H9 (cell line): ENCODE measurements around the gene BYSL. TPM values are rescaled to one million over a fixed set of nuclear protein-coding genes. Genes with fewer than 3 reads are reported as not detected.

Experiments used
- DNase-seq: peaks from one replicate; pipeline ENCODE4 v3.0.0-alpha.2; 2017
- H2AFZ ChIP-seq: one replicate; pipeline ENCODE4 v1.6.1; 2013; ENCODE audit warnings: mild to moderate bottlenecking, low read length, control low read depth, moderate library complexity
- H2AK5ac ChIP-seq: 2 replicates; pipeline ENCODE4 v1.6.1; 2013; ENCODE audit warnings: low read length, control low read depth, mixed read lengths; ENCODE audit not compliant: insufficient read length
- H2BK120ac ChIP-seq: one replicate; pipeline ENCODE4 v1.6.1; 2013; ENCODE audit warnings: low read depth, mild to moderate bottlenecking, low read length, control low read depth, inconsistent platforms; ENCODE audit not compliant: poor library complexity, severe bottlenecking
- H2BK12ac ChIP-seq: 2 replicates; pipeline ENCODE4 v1.6.1; 2013; ENCODE audit warnings: low read length, control low read depth, mixed read lengths, low read depth; ENCODE audit not compliant: insufficient read length
- H2BK15ac ChIP-seq: 2 replicates; pipeline ENCODE4 v1.6.1; 2013; ENCODE audit warnings: low read depth, low read length, control low read depth
- H2BK20ac ChIP-seq: one replicate; pipeline ENCODE4 v1.6.1; 2013; ENCODE audit warnings: low read depth, mild to moderate bottlenecking, low read length, control low read depth, inconsistent platforms; ENCODE audit not compliant: poor library complexity, severe bottlenecking
- H2BK5ac ChIP-seq: 2 replicates; pipeline ENCODE4 v1.6.1; 2013; ENCODE audit warnings: low read length, control low read depth, mixed read lengths; ENCODE audit not compliant: insufficient read length
- H3K14ac ChIP-seq: 2 replicates; pipeline ENCODE4 v1.6.1; 2013; ENCODE audit warnings: low read length, control low read depth; ENCODE audit not compliant: insufficient read depth
- H3K18ac ChIP-seq: 2 replicates; pipeline ENCODE4 v1.6.1; 2013; ENCODE audit warnings: low read depth, mild to moderate bottlenecking, mixed read lengths, low read length, control low read depth; ENCODE audit not compliant: insufficient read length
- H3K23ac ChIP-seq: 2 replicates; pipeline ENCODE4 v1.6.1; 2013; ENCODE audit warnings: low read length, control low read depth, mixed read lengths, low read depth; ENCODE audit not compliant: insufficient read length
- H3K23me2 ChIP-seq: 2 replicates; pipeline ENCODE4 v1.6.1; 2013; ENCODE audit warnings: low read depth, mild to moderate bottlenecking, mixed read lengths, low read length, control low read depth; ENCODE audit not compliant: insufficient read length, poor library complexity, severe bottlenecking
- H3K27ac ChIP-seq: 2 replicates; pipeline ENCODE4 v1.5.1; 2013; ENCODE audit warnings: low read length, control low read depth, mixed read lengths, low read depth; ENCODE audit not compliant: insufficient read length
- H3K27me3 ChIP-seq: 2 replicates; pipeline ENCODE4 v1.6.1; 2013; ENCODE audit warnings: low read length, control low read depth, inconsistent platforms; ENCODE audit not compliant: insufficient read depth
- H3K4ac ChIP-seq: 2 replicates; pipeline ENCODE4 v1.6.1; 2013; ENCODE audit warnings: low read depth, mild to moderate bottlenecking, control low read depth, inconsistent platforms, low read length, moderate library complexity
- H3K4me1 ChIP-seq: 2 replicates; pipeline ENCODE4 v1.6.1; 2013; ENCODE audit warnings: low read length, control low read depth, inconsistent platforms; ENCODE audit not compliant: insufficient read depth
- H3K4me2 ChIP-seq: 2 replicates; pipeline ENCODE4 v1.6.1; 2013; ENCODE audit warnings: low read length, control low read depth, mixed read lengths; ENCODE audit not compliant: insufficient read length, insufficient read depth
- H3K56ac ChIP-seq: 2 replicates; pipeline ENCODE4 v1.6.1; 2013; ENCODE audit warnings: low read depth, mild to moderate bottlenecking, mixed read lengths, low read length, control low read depth; ENCODE audit not compliant: insufficient read length
- H3K79me1 ChIP-seq: 2 replicates; pipeline ENCODE4 v1.6.1; 2013; ENCODE audit warnings: low read depth, mild to moderate bottlenecking, moderate library complexity, low read length, control low read depth, inconsistent platforms; ENCODE audit not compliant: insufficient read depth, poor library complexity, severe bottlenecking
- H3K79me2 ChIP-seq: 2 replicates; pipeline ENCODE4 v1.6.1; 2013; ENCODE audit warnings: low read length, control low read depth, inconsistent platforms; ENCODE audit not compliant: insufficient read depth
- H3K9ac ChIP-seq: 2 replicates; pipeline ENCODE4 v1.6.1; 2013; ENCODE audit warnings: low read length, control low read depth, mixed read lengths; ENCODE audit not compliant: insufficient read length; ENCODE audit errors: extremely low read depth
- H3K9me3 ChIP-seq: one replicate; pipeline ENCODE4 v1.6.1; 2013; ENCODE audit warnings: low read depth, low read length, inconsistent platforms; ENCODE audit not compliant: control insufficient read depth
- H3T11ph ChIP-seq: one replicate; pipeline ENCODE4 v1.6.1; 2013; ENCODE audit warnings: mild to moderate bottlenecking, low read length, control low read depth, inconsistent platforms
- H4K20me1 ChIP-seq: one replicate; pipeline ENCODE4 v1.6.1; 2013; ENCODE audit not compliant: control insufficient read depth, insufficient read length, insufficient read depth
- H4K5ac ChIP-seq: 2 replicates; pipeline ENCODE4 v1.6.1; 2013; ENCODE audit warnings: low read depth, mild to moderate bottlenecking, mixed read lengths, low read length, control low read depth; ENCODE audit not compliant: insufficient read length
- H4K8ac ChIP-seq: replicated peaks from 2 replicates; pipeline ENCODE4 v1.6.1; 2013; ENCODE audit warnings: low read length, control low read depth, mixed read lengths, low read depth; ENCODE audit not compliant: insufficient read length
- H4K91ac ChIP-seq: 2 replicates; pipeline ENCODE4 v1.6.1; 2013; ENCODE audit warnings: low read depth, mild to moderate bottlenecking, moderate library complexity, mixed read lengths, low read length, control low read depth; ENCODE audit not compliant: insufficient read length
- H3K27ac Mint-ChIP-seq, 3 experiments: 2 replicates in 2 of 3; 3 replicates in 1 of 3; pipeline ENCODE4 v1.8.0; 2020 to 2021; ENCODE audit warnings: mixed read lengths in 3 of 3, mild to moderate bottlenecking in 1 of 3, moderate library complexity in 1 of 3
- H3K27me3 Mint-ChIP-seq: 2 replicates; pipeline ENCODE4 v1.8.0; 2021; ENCODE audit warnings: low read depth, mild to moderate bottlenecking, moderate library complexity, mixed read lengths
- H3K36me3 Mint-ChIP-seq, 3 experiments: 2 replicates in 2 of 3; 3 replicates in 1 of 3; pipeline ENCODE4 v1.8.0; 2020 to 2021; ENCODE audit warnings: low read depth in 3 of 3, mixed read lengths in 3 of 3; ENCODE audit not compliant: insufficient read depth in 1 of 3
- H3K4me1 Mint-ChIP-seq, 2 experiments: 2 replicates each; pipeline ENCODE4 v1.8.0; 2020; ENCODE audit warnings: mixed read lengths in 2 of 2
- H3K4me3 Mint-ChIP-seq, 2 experiments: 2 replicates in 1 of 2; 3 replicates in 1 of 2; pipeline ENCODE4 v1.8.0; 2020 to 2021; ENCODE audit warnings: mild to moderate bottlenecking in 2 of 2, mixed read lengths in 2 of 2, moderate library complexity in 1 of 2
- H3K9me3 Mint-ChIP-seq, 2 experiments: 2 replicates in 1 of 2; 3 replicates in 1 of 2; pipeline ENCODE4 v1.8.0; 2020; ENCODE audit warnings: mild to moderate bottlenecking in 2 of 2, mixed read lengths in 2 of 2, moderate library complexity in 1 of 2
- CTCF ChIP-seq: fragments of 200-600 bp; sonication (generic); conservative IDR thresholded peaks from 3 replicates; pipeline ENCODE4 v1.8.0; 2021; ENCODE audit warnings: antibody characterized with exemption, mild to moderate bottlenecking
- WGBS: extraction: QIAGEN DNeasy Blood & Tissue Kit; methylation state at CpG from one replicate; pipeline ENCODE4 v1.1.7; 2013; ENCODE audit warnings: missing lambda C conversion rate, low lambda C conversion rate, mixed read lengths; ENCODE audit not compliant: insufficient read length; ENCODE audit errors: extremely low coverage; 5-methylcytosine and 5-hydroxymethylcytosine counted together
- total RNA-seq: library from RNA; stranded (reverse); gene quantifications from 2 replicates; pipeline ENCODE4 v1.2.1, GENCODE V29; 2021

BYSL gene
- total RNA-seq, 1 experiment from 2014 or later = 71.1 TPM

- no peak for DNase-seq
- Histone ChIP-seq H3K18ac (no peak overlapping the region), H4K5ac (no peak overlapping the region), H3K23me2 (no peaks in the 10 kb centered on the region), H3K79me1 (no peaks in the 10 kb centered on the region), H3K23ac (no peak overlapping the region), H2BK15ac (no peak overlapping the region), H3K4me2 (no peak overlapping the region), H3T11ph (no peak overlapping the region), H4K8ac (no peak overlapping the region), H3K27ac (no peak overlapping the region), H2BK12ac (no peak overlapping the region), H2BK120ac (no peak overlapping the region), H3K4me1 (no peaks in the 10 kb centered on the region), H3K9me3 (no peaks in the 10 kb centered on the region), H3K79me2 (no peaks in the 10 kb centered on the region), H2BK20ac (no peak overlapping the region), H3K4ac (no peak overlapping the region), H3K9ac (no peak overlapping the region), H2AK5ac (no peak overlapping the region), H2AFZ (no peak overlapping the region), H4K20me1 (no peaks in the 10 kb centered on the region), H4K91ac (no peak overlapping the region), H2BK5ac (no peak overlapping the region), H3K27me3 (no peaks in the 10 kb centered on the region), H3K14ac (no peak overlapping the region), H3K56ac (no peak overlapping the region)
- H3K27ac Mint-ChIP-seq = no peak overlapping the region
- no peaks in the 10 kb centered on the region for H3K36me3 Mint-ChIP-seq
- no peak for TF ChIP-seq CTCF
- no peaks in the 10 kb centered on the region for H3K9me3 Mint-ChIP-seq
- H3K27me3 Mint-ChIP-seq = peaks cover 2% of the 10 kb centered on the region
- H3K4me3 Mint-ChIP-seq = no peak overlapping the region
- WGBS = 100% methylated on average over 4 of the region's 10 CpGs
- H3K4me1 Mint-ChIP-seq = no peaks in the 10 kb centered on the region; a peak in 1 of 4 replicates
Measured at GRCh38 chr6:41947581-41948220, 26.4 kb downstream of the BYSL start.
